HepG2 (cell line): ENCODE data around the gene SFXN5. TPM values are rescaled to one million over a fixed set of nuclear protein-coding genes. Genes with fewer than 3 reads are reported as not detected.
A peak's percentile ranks its signal among the peaks of the same experiment; 100 is the strongest.

ENCODE experiments used
- ATAC-seq: fragments of 200-7000 bp; cut with Tn5 transposase; 3 replicates; pipeline ENCODE4 v1.9.1; 2020; ENCODE audit warnings: mild to moderate bottlenecking, moderate library complexity
- BruUV-seq: library from RNA; stranded (reverse); fragments of 400-500 nt; replicated peaks from 2 replicates; lab custom pipeline; 2021; lab: Mats Ljungman, UMichigan
- CTCF ChIA-PET: fragments of 300-600 bp; formaldehyde crosslinking; extraction: SDS; loops from one replicate; lab custom pipeline; 2021; ENCODE audit warnings: low total read pairs, inconsistent platforms, low intra/inter-chr PET ratio; lab: Yijun Ruan, JAX
- POLR2A ChIA-PET: fragments of 350-600 bp; sonication (Branson Sonifier 250); formaldehyde crosslinking; loops from one replicate; lab custom pipeline; 2020; ENCODE audit warnings: antibody characterized with exemption, inconsistent platforms; lab: Yijun Ruan, JAX
- DNase-seq: peaks from one replicate; pipeline ENCODE4 v3.0.0-alpha.2; 2015; ENCODE audit warnings: low spot score
- FAIRE-seq: peaks from 3 replicates; lab custom pipeline; 2011; peaks lifted over from hg19 to GRCh38; lab: Jason Lieb, UNC
- H2AFZ ChIP-seq: one replicate; pipeline ENCODE4 v1.6.1; 2011; ENCODE audit warnings: low read length, inconsistent platforms
- H3K27ac ChIP-seq: fragments of 300-600 bp; 3 replicates; pipeline ENCODE4 v1.8.0; 2011; ENCODE audit warnings: mixed run types, mild to moderate bottlenecking, mixed read lengths, low read length, inconsistent platforms; ENCODE audit not compliant: insufficient read depth; ENCODE audit errors: extremely low read length
- H3K27me3 ChIP-seq, 2 experiments: fragments of 200-600 bp in 1 of 2; 2 replicates in 1 of 2; 3 replicates in 1 of 2; pipeline versions ENCODE4 v1.6.0 to v1.8.0; 2011; ENCODE audit warnings: low read length in 2 of 2, mild to moderate bottlenecking in 2 of 2, moderate library complexity in 2 of 2, inconsistent platforms in 1 of 2; ENCODE audit not compliant: insufficient read depth in 2 of 2, control insufficient read depth in 1 of 2
- H3K36me3 ChIP-seq, 2 experiments: fragments of 200-600 bp in 1 of 2; replicated peaks in 1 of 2; 2 replicates in 1 of 2; 3 replicates in 1 of 2; pipeline versions ENCODE4 v1.5.1 to v1.8.0; 2011; ENCODE audit warnings: low read length in 2 of 2, inconsistent platforms in 1 of 2; ENCODE audit not compliant: insufficient read depth in 2 of 2, control insufficient read depth in 1 of 2
- H3K4me1 ChIP-seq: 2 replicates; pipeline ENCODE4 v1.5.1; 2012; ENCODE audit warnings: low read length, inconsistent platforms; ENCODE audit not compliant: insufficient read depth
- H3K4me2 ChIP-seq: 2 replicates; pipeline ENCODE4 v1.6.0; 2011; ENCODE audit warnings: low read depth, low read length, inconsistent platforms
- H3K4me3 ChIP-seq, 3 experiments: fragments of 200-600 bp in 1 of 3; sonication (generic), shearing (Covaris generic) in 1 of 3; replicated peaks in 1 of 3; 2 replicates each; pipeline ENCODE4 v1.5.1; 2011 to 2016; ENCODE audit warnings: low read length in 3 of 3, inconsistent platforms in 2 of 3, low read depth in 2 of 3, mild to moderate bottlenecking in 2 of 3, control low read depth in 1 of 3, mixed read lengths in 1 of 3; ENCODE audit not compliant: insufficient read depth in 1 of 3
- H3K79me2 ChIP-seq: one replicate; pipeline ENCODE4 v1.6.1; 2011; ENCODE audit warnings: low read length, inconsistent platforms; ENCODE audit not compliant: insufficient read depth
- H3K9ac ChIP-seq: 2 replicates; pipeline ENCODE4 v1.6.0; 2011; ENCODE audit warnings: mild to moderate bottlenecking, low read depth, low read length, inconsistent platforms; ENCODE audit not compliant: insufficient read depth
- H3K9me3 ChIP-seq: 2 replicates; pipeline ENCODE4 v1.5.1; 2012; ENCODE audit warnings: mild to moderate bottlenecking, low read length
- H4K20me1 ChIP-seq: 2 replicates; pipeline ENCODE4 v1.6.0; 2011; ENCODE audit warnings: inconsistent platforms, mild to moderate bottlenecking, low read length, moderate library complexity; ENCODE audit not compliant: insufficient read depth
- ATAD3A ChIP-seq: sonication (generic); formaldehyde crosslinking; IDR thresholded peaks from 2 replicates; pipeline ENCODE4 v1.4.0; 2020; ENCODE audit warnings: missing genetic modification reagents
- FOXC1 ChIP-seq: sonication (generic); formaldehyde crosslinking; IDR thresholded peaks from 2 replicates; pipeline ENCODE4 v1.8.0; 2022; ENCODE audit warnings: mild to moderate bottlenecking, missing genetic modification reagents, borderline replicate concordance
- HES4 ChIP-seq: sonication (generic); formaldehyde crosslinking; IDR thresholded peaks from 2 replicates; pipeline ENCODE4 v1.9.0; 2021; ENCODE audit warnings: mild to moderate bottlenecking, missing genetic modification reagents, borderline replicate concordance
- HMG20B ChIP-seq: conservative IDR thresholded peaks from 2 replicates; pipeline ENCODE4 v1.6.1; 2016; ENCODE audit warnings: missing genetic modification reagents, missing compliant biosample characterization
- MAF1 ChIP-seq: sonication (generic); formaldehyde crosslinking; IDR thresholded peaks from 2 replicates; pipeline ENCODE4 v1.5.0; 2020; ENCODE audit warnings: missing genetic modification reagents, borderline replicate concordance
- SIN3A ChIP-seq: IDR thresholded peaks from 2 replicates; pipeline ENCODE4 v1.6.1; 2011; ENCODE audit warnings: low read depth, mild to moderate bottlenecking, control low read depth, low read length, borderline replicate concordance
- ZBTB7A ChIP-seq: sonication (generic); formaldehyde crosslinking; IDR thresholded peaks from 2 replicates; pipeline ENCODE4 v1.8.0; 2022; ENCODE audit warnings: mild to moderate bottlenecking, missing genetic modification reagents
- ZNF17 ChIP-seq: sonication (generic); formaldehyde crosslinking; IDR thresholded peaks from 2 replicates; pipeline ENCODE4 v1.5.0; 2020; ENCODE audit warnings: mild to moderate bottlenecking, missing genetic modification reagents
- ZNF883 ChIP-seq: sonication (generic); formaldehyde crosslinking; IDR thresholded peaks from 2 replicates; pipeline ENCODE4 v1.5.1; 2020; ENCODE audit warnings: mild to moderate bottlenecking, missing genetic modification reagents; ENCODE audit errors: not compliant biosample characterization
- WGBS: methylation state at CpG from one replicate; pipeline ENCODE4 v1.1.6; 2017; ENCODE audit warnings: low lambda C conversion rate; 5-methylcytosine and 5-hydroxymethylcytosine counted together
- in situ Hi-C: cut with HindIII; loops from 2 replicates; pipeline ENCODE4 v1.10.0; 2017; ENCODE audit warnings: low pct_unique_long_range_greater_than_20kb; ENCODE audit not compliant: extremely low pct_ligation_motif_present
- intact Hi-C: fragments of 100-400 bp; cut with micrococcal nuclease; formaldehyde crosslinking; loops from one replicate; pipeline ENCODE4 v1.10.0; 2022; ENCODE audit not compliant: unreplicated experiment
- polyA plus RNA-seq, 8 experiments: library from polyadenylated mRNA; depleted of rRNA in 3 of 8; stranded (reverse) in 7 of 8; unstranded in 1 of 8; fragments of >200 nt; fragmentation: Illumina TruSeq in 4 of 8; extraction: Trizol in 4 of 8; gene quantifications; 2 replicates each; pipeline versions ENCODE4 v1.2.1 to v1.2.3, GENCODE V29; 2011 to 2016; ENCODE audit warnings: low read depth in 4 of 8, missing spikeins in 1 of 8, mixed read lengths in 1 of 8; ENCODE audit not compliant: insufficient read depth in 1 of 8
- total RNA-seq, 5 experiments: library from RNA; depleted of rRNA; stranded (reverse); fragments of >200 nt; fragmentation: Illumina TruSeq; extraction: Trizol; gene quantifications; 2 replicates each; pipeline ENCODE4 v1.2.3, GENCODE V29; 2016; ENCODE audit warnings: low read depth in 1 of 5
- TF ChIP-seq, protein P1 (sequence below): sonication (generic); formaldehyde crosslinking; IDR thresholded peaks from 2 replicates; pipeline ENCODE4 v1.4.0; 2020; ENCODE audit warnings: missing genetic modification reagents
- TF ChIP-seq, protein P2 (sequence below): sonication (generic); formaldehyde crosslinking; IDR thresholded peaks from 2 replicates; pipeline ENCODE4 v1.4.0; 2020; ENCODE audit warnings: missing genetic modification reagents

SFXN5 gene
- total and polyA plus RNA-seq, 2 of the 13 experiments (the other 11 are each of a cell fraction or from before 2014, with no cell fraction given) = 34.9 to 37.4 TPM

GRCh38 chr2:73069041-73069854 is 2.3 kb downstream of the SFXN5 start:
- no peaks in the 10 kb centered on the region for H3K9me3 ChIP-seq
- ChIA-PET CTCF (no interaction called here), POLR2A (interaction anchor here (1.0 to 1.4 kb wide), 2 partner anchors 47 to 48 kb away, joined by 3 to 6 read pairs; no protein-coding TSS in a partner anchor)
- H3K36me3 ChIP-seq = no peaks in the 10 kb centered on the region; a peak in 1 of 5 replicates
- in situ Hi-C loops = loop anchor here (5.0 kb wide), 1 partner anchor 77 kb away; no protein-coding TSS in a partner anchor
- no peak for DNase-seq
- no TSS peak for BruUV-seq
- no peak for ATAC-seq
- peaks cover 9% of the 10 kb centered on the region for H4K20me1 ChIP-seq
- H3K27me3 ChIP-seq = no peaks in the 10 kb centered on the region; a peak in 1 of 5 replicates
- H3K4me3 ChIP-seq = peak overlapping the region; percentile 81 to 98 (median 95)
- H3K4me1 ChIP-seq = peaks cover 76% of the 10 kb centered on the region
- peak overlapping the region; percentile 93 for H3K9ac ChIP-seq
- peak overlapping the region; percentile 89 for H3K27ac ChIP-seq
- peak overlapping the region; percentile 99 for H3K4me2 ChIP-seq
- no peak for TF ChIP-seq ZNF883
- no peak for TF ChIP-seq FOXC1 (CRISPR knock-in tag)
- no peak for TF ChIP-seq HES4 (CRISPR knock-in tag)
- no peak for TF ChIP-seq ZNF17 (CRISPR knock-in tag)
- TF ChIP-seq MAF1 = no peak
- peak; percentile 32; the same call in 1 of the 2 replicates for TF ChIP-seq ZBTB7A (CRISPR knock-in tag)
- TF ChIP-seq SIN3A = peak; percentile 53; the same call in 1 of the 2 replicates
- TF ChIP-seq, protein P1, sequence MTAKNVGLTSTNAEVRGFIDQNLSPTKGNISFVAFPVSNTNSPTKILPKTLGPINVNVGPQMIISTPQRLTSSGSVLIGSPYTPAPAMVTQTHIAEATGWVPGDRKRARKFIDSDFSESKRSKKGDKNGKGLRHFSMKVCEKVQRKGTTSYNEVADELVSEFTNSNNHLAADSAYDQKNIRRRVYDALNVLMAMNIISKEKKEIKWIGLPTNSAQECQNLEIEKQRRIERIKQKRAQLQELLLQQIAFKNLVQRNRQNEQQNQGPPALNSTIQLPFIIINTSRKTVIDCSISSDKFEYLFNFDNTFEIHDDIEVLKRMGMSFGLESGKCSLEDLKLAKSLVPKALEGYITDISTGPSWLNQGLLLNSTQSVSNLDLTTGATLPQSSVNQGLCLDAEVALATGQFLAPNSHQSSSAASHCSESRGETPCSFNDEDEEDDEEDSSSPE (CRISPR knock-in tag) = no peak
- TF ChIP-seq HMG20B (CRISPR knock-in tag) = no peak
- TF ChIP-seq ATAD3A (CRISPR knock-in tag) = no peak
- TF ChIP-seq, protein P2, sequence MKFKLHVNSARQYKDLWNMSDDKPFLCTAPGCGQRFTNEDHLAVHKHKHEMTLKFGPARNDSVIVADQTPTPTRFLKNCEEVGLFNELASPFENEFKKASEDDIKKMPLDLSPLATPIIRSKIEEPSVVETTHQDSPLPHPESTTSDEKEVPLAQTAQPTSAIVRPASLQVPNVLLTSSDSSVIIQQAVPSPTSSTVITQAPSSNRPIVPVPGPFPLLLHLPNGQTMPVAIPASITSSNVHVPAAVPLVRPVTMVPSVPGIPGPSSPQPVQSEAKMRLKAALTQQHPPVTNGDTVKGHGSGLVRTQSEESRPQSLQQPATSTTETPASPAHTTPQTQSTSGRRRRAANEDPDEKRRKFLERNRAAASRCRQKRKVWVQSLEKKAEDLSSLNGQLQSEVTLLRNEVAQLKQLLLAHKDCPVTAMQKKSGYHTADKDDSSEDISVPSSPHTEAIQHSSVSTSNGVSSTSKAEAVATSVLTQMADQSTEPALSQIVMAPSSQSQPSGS (CRISPR knock-in tag) = no peak
- H2AFZ ChIP-seq = no peak overlapping the region
- peaks cover 65% of the 10 kb centered on the region for H3K79me2 ChIP-seq
- 36% methylated on average over 7 of the region's 7 CpGs for WGBS
- no peak for FAIRE-seq
- intact Hi-C loops = no loop called here
